CD4-positive, alpha-beta T cell (primary cell): ENCODE results near the gene LARGE1. TPM values are rescaled to one million over a fixed set of nuclear protein-coding genes. Genes with fewer than 3 reads are reported as not detected.

Experiments used
- ATAC-seq: fragments of 200-7000 bp; cut with Tn5 transposase; one replicate; pipeline ENCODE4 v1.10.0; 2022; ENCODE audit warnings: mild to moderate bottlenecking; ENCODE audit not compliant: poor library complexity
- CTCF ChIA-PET: fragments of 350-600 bp; sonication (Branson Sonifier 250); formaldehyde crosslinking; loops from one replicate; lab custom pipeline; 2021; ENCODE audit warnings: antibody characterized with exemption, inconsistent platforms; lab: Charles Lee
- POLR2A ChIA-PET: fragments of 350-600 bp; sonication (Branson Sonifier 250); formaldehyde crosslinking; loops from one replicate; lab custom pipeline; 2021; ENCODE audit warnings: antibody characterized with exemption, inconsistent platforms; lab: Charles Lee
- DNase-seq, 14 experiments: peaks; one replicate each; pipeline ENCODE4 v3.0.0-alpha.2; 2013 to 2020; ENCODE audit warnings: mixed read lengths in 2 of 14
- H3K27ac ChIP-seq, 2 donors: one replicate each; pipeline versions ENCODE4 v1.5.1 to v1.7.0; 2013; ENCODE audit warnings: low read length in 2 of 2, low read depth in 1 of 2, mild to moderate bottlenecking in 1 of 2
- H3K27me3 ChIP-seq, 2 experiments: 1 replicate in 1 of 2; 2 replicates in 1 of 2; pipeline versions ENCODE4 v1.6.1 to v1.7.0; 2013; ENCODE audit warnings: low read length in 2 of 2, control low read depth in 1 of 2, mild to moderate bottlenecking in 1 of 2, moderate library complexity in 1 of 2; ENCODE audit not compliant: insufficient read depth in 2 of 2, control insufficient read depth in 1 of 2
- H3K36me3 ChIP-seq: one replicate; pipeline ENCODE4 v1.6.1; 2013; ENCODE audit warnings: low read length, control low read depth; ENCODE audit not compliant: insufficient read depth
- H3K4me1 ChIP-seq: one replicate; pipeline ENCODE4 v1.6.1; 2013; ENCODE audit warnings: low read length, control low read depth; ENCODE audit not compliant: insufficient read depth
- H3K4me3 ChIP-seq: one replicate; pipeline ENCODE4 v1.5.1; 2013; ENCODE audit warnings: mild to moderate bottlenecking, low read length, moderate library complexity
- H3K9me3 ChIP-seq, 2 experiments: 1 replicate in 1 of 2; 2 replicates in 1 of 2; pipeline versions ENCODE4 v1.6.1 to v1.7.0; 2013; ENCODE audit warnings: low read length in 2 of 2, mild to moderate bottlenecking in 2 of 2, control low read depth in 1 of 2, moderate library complexity in 1 of 2; ENCODE audit not compliant: control insufficient read depth in 1 of 2, insufficient read depth in 1 of 2
- H3K27ac Mint-ChIP-seq: one replicate; pipeline ENCODE4 v1.8.0; 2020; ENCODE audit warnings: mixed read lengths
- H3K27me3 Mint-ChIP-seq: one replicate; pipeline ENCODE4 v1.8.0; 2021; ENCODE audit warnings: mixed read lengths
- H3K36me3 Mint-ChIP-seq: one replicate; pipeline ENCODE4 v1.8.0; 2021; ENCODE audit warnings: low read depth, mixed read lengths
- H3K4me1 Mint-ChIP-seq: one replicate; pipeline ENCODE4 v1.8.0; 2021; ENCODE audit warnings: low read depth, mixed read lengths
- H3K4me3 Mint-ChIP-seq: one replicate; pipeline ENCODE4 v1.8.0; 2020; ENCODE audit warnings: mild to moderate bottlenecking, mixed read lengths
- H3K9me3 Mint-ChIP-seq: one replicate; pipeline ENCODE4 v1.8.0; 2020; ENCODE audit warnings: mixed read lengths
- CTCF ChIP-seq: fragments of 200-600 bp; IDR thresholded peaks from one replicate; pipeline ENCODE4 v1.8.0; 2022; ENCODE audit warnings: antibody characterized with exemption, mild to moderate bottlenecking
- intact Hi-C, 2 experiments: fragments of 100-400 bp; cut with DNase I in 1 of 2; cut with micrococcal nuclease in 1 of 2; formaldehyde crosslinking; loops; one replicate each; pipeline versions ENCODE4 v1.15.1 to v1.9.0; 2023 to 2025; cut with DNase I, micrococcal nuclease
- total RNA-seq, 174 experiments: library from RNA in 2 of 174; stranded (reverse) in 2 of 174; gene quantifications; one replicate each; pipeline ENCODE4 v1.2.3 and lab custom pipeline; 2021 to 2026

LARGE1 gene
- total RNA-seq, 2 experiments from 2014 or later: 0.14 to 0.70 TPM

- no peak overlapping the region for H3K27ac ChIP-seq
- peaks cover 0 to 10% of the 10 kb centered on the region in 2 experiments for H3K9me3 ChIP-seq
- H3K9me3 Mint-ChIP-seq: peaks cover 2% of the 10 kb centered on the region
- H3K27me3 Mint-ChIP-seq: no peaks in the 10 kb centered on the region
- H3K4me3 ChIP-seq: no peak overlapping the region
- TF ChIP-seq CTCF: no peak
- H3K36me3 ChIP-seq: no peaks in the 10 kb centered on the region
- ChIA-PET POLR2A (no interaction called here), CTCF (no interaction called here)
- no peak overlapping the region for H3K4me3 Mint-ChIP-seq
- intact Hi-C loops: no loop called here
- no peak for ATAC-seq
- H3K4me1 Mint-ChIP-seq: no peaks in the 10 kb centered on the region
- no peaks in the 10 kb centered on the region for H3K27me3 ChIP-seq
- no peak overlapping the region for H3K27ac Mint-ChIP-seq
- H3K36me3 Mint-ChIP-seq: no peaks in the 10 kb centered on the region
- DNase-seq: no peak
- H3K4me1 ChIP-seq: no peaks in the 10 kb centered on the region
Measured at GRCh38 chr22:33906475-33906874, 13.8 kb downstream of the LARGE1 start.

- Mint-ChIP-seq H3K27me3 (no peaks in the 10 kb centered on the region), H3K9me3 (peaks cover 2% of the 10 kb centered on the region), H3K4me3 (no peak overlapping the region), H3K36me3 (no peaks in the 10 kb centered on the region), H3K4me1 (no peaks in the 10 kb centered on the region), H3K27ac (no peak overlapping the region)
- no peaks in the 10 kb centered on the region for H3K4me1 ChIP-seq
- peaks cover 0 to 10% of the 10 kb centered on the region in 2 experiments for H3K9me3 ChIP-seq
- CTCF ChIA-PET: no interaction called here
- intact Hi-C loops: no loop called here
- no peak overlapping the region for H3K27ac ChIP-seq
- ATAC-seq (no peak), DNase-seq (no peak)
- TF ChIP-seq CTCF: no peak
- H3K27me3 ChIP-seq: no peaks in the 10 kb centered on the region
- H3K36me3 ChIP-seq: no peaks in the 10 kb centered on the region
- no peak overlapping the region for H3K4me3 ChIP-seq
- POLR2A ChIA-PET: no interaction called here
Measured at GRCh38 chr22:33903012-33903411, 17.3 kb downstream of the LARGE1 start.

- no peaks in the 10 kb centered on the region for H3K27me3 ChIP-seq
- TF ChIP-seq CTCF: no peak
- DNase-seq (no peak), ATAC-seq (no peak)
- Mint-ChIP-seq H3K27me3 (no peaks in the 10 kb centered on the region), H3K4me3 (no peak overlapping the region), H3K9me3 (peaks cover 2% of the 10 kb centered on the region), H3K27ac (no peak overlapping the region), H3K4me1 (no peaks in the 10 kb centered on the region), H3K36me3 (no peaks in the 10 kb centered on the region)
- CTCF ChIA-PET: no interaction called here
- no peaks in the 10 kb centered on the region for H3K36me3 ChIP-seq
- peaks cover 0 to 10% of the 10 kb centered on the region in 2 experiments for H3K9me3 ChIP-seq
- POLR2A ChIA-PET: no interaction called here
- no peak overlapping the region for H3K4me3 ChIP-seq
- intact Hi-C loops: no loop called here
- no peaks in the 10 kb centered on the region for H3K4me1 ChIP-seq
- H3K27ac ChIP-seq: no peak overlapping the region
Measured at GRCh38 chr22:33902073-33902472, 18.2 kb downstream of the LARGE1 start.
